Measurements from ENCODE around the gene CTNNA3.

CTNNA3 gene

DNA sequence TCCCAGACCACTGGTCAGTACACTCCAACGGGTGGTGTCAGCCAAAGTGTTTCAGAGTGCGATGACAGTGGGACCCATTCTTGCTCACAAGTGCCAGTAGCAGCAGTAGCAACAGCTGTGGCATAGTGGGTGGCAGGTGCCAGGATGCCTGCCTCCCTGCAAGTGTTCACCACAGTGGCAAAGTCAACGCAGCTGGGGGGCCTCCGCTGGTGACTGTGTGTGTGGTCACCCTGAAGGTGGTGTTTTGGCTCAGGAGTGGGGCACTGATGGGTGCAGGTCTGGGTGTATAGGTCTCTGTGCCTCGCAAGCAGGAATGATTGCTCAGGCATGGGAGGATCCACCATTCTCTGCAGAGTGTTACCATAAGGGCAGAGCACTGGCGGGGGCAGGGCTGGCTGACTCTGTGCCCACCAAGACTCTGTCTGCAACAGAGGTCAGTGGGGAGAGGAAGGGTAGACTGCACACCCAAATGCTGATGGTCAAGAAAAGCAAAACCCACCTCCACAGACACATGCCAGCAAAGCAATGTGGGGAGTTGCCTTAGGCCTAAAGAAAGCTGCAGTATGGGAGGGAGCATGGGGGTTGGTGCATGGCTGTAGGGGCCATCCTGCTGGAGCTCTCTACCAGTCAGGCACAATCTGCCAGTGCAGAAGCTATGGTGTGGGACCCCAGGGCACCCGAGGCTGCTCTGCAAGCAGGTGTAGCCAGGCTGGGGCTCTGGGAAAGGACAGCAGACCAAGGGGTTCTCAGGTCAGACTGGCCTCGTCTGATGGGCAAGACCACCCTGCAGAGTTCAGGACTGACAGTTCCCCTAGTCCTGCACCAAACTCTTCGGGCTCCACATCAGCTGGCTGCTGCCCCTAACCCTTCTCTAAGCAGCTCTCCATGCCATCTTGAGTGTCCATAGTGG, 368.1 kb downstream of the CTNNA3 start:
- no peak for DNase-seq (ENCODE audit: low read depth in 2 of 2)

DNA sequence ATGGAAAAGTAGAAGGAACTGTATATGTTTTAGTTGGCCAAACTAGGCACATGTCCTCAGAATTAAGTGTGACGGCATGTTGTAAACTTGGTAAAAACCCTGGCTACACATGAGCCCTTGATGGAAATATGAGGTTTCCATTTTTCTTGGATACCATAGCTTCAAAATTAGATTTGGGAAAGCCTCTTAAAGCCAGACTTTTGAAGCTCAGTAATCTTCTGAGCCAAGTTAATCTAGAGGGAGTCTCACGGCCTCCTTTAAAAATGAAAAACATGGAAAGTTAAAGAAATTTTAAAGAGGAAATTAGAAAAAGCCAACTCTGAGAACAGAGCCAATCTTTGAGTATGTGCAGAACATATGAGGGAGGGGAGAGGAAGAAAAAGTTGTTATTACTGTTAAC, 376.0 kb downstream of the CTNNA3 start:
- DNase-seq (ENCODE audit: low read depth in 2 of 2): no peak

DNA sequence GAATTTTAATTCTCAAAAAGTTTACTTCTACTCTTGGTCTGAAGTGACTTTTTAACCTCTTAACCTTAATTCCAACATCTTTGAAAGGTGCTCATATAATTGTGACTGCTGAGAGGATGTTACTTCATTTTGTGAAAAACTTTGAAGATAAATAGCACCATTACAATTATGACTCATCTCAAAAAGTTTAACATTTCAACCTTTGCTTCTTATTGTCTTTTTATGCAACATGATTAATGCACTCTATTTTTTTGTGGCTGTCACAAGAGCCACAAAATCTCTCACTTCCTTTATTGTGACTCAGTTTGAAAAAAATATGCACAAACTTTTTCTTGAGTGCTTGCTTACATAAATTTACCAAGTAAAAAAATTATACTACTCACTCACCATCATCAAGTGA, 387.1 kb downstream of the CTNNA3 start:
- DNase-seq (ENCODE audit: low read depth in 2 of 2): no peak

DNA sequence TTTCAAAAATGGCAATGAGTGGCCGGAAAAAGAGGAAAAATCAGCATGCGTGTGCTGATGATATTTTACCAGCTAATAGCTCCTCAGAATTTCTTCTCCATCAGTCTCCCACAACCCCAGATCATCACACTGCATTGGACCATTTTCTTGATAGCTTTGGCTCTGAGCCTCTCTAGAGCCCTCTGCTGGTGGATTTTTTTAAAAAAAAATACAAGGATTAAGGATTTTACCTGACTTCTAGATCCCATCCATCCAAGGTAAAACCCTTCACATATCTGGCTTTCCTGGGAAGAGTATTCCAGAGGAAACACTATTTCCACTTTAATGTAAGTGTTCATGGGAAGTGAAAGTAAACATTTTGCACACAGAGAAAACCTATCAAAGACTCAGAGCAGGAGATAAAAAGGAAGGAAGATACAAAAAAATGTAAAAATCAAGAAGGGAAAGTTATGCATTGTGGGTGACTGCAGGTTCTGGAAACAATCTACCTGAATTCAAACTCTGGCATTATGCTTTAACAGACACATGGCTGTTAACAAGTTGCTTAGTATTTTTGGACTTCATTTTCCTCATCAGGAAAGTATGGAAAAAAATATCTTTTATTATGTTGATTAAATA, 389.3 kb downstream of the CTNNA3 start:
- DNase-seq (ENCODE audit: low read depth in 2 of 2): no peak

DNA sequence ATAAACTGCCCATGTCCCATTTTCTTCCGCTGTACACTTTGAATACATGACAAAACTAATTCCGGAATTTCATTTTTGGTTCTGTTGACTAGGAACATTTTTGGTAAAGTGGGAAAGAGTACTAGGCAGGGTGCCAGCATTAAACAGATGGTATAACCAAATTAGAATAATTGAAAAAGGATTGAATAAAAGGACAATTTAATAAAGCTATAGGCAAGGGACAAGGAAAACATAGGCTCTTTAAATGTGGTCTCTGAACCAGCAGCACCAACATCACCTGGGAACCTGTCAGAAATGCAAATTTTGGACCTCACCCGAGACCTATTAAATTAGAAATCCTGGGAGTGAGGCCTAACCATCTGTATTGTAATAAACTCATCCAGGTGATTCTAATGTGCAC, 393.3 kb downstream of the CTNNA3 start:
- DNase-seq (ENCODE audit: low read depth in 2 of 2): no peak

DNA sequence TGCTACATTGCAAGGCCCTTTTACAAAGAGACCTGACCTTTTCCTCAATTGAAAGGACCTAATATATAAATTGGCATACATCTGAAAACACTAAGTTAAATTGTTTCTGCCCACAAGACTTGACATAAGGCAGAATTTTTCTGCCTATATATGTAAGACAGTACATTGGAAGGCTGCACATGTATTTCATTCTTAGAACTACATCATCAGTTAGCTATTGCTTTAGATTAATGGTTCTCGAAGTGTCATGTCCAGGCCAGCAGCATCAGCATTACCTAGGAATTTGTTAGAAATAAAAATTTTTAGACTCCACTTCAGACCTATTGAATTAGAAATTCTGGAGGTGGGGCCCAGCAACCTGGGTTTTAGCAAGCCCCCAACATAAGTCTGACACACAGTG, 396.2 kb downstream of the CTNNA3 start:
- DNase-seq (ENCODE audit: low read depth in 2 of 2): no peak

DNA sequence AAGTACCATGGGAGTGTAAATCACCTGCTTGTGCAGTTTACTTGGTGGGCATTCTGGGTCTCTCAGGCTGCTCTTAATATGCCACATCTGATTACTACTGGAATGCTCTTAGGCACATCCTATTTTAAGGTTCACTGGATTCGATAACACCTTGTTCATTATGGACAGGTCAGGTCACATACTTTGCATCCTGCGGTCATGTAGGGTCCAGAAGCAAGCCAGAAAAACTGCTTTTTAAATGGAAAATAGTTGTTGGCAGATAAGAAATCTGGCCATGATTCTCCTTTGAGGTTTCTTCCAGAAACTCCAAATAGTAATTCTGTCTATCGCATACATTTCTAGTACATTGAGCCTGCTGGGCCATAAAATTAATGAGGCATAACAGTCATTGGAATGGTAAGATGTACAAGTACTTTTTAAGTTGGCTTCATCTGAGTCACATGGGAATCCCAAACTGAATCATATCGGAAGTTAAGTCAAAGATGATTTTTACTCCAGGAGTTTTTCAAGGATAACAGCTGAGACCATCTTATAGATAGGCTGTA, 398.3 kb downstream of the CTNNA3 start:
- DNase-seq (ENCODE audit: low read depth in 2 of 2): no peak

DNA sequence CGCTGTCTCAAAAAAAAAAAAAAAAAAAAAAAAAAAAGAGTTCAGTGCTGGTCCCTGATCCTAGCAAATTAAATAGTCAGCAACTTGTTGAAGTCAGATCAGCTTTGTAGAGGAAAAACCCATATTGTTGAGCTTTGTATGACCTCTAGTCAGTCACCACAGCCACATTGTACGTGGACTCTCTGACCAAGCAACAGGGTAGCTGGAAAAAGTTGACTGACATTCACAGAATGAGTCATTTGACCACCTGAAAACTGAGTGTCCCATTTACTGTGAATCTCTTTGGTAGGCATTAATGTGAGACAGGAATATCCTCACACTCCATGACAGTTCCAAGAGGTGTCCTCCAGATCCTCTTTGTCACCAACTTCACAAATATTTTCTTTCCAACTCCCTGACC, 399.1 kb downstream of the CTNNA3 start:
- no peak for DNase-seq (ENCODE audit: low read depth in 2 of 2)

DNA sequence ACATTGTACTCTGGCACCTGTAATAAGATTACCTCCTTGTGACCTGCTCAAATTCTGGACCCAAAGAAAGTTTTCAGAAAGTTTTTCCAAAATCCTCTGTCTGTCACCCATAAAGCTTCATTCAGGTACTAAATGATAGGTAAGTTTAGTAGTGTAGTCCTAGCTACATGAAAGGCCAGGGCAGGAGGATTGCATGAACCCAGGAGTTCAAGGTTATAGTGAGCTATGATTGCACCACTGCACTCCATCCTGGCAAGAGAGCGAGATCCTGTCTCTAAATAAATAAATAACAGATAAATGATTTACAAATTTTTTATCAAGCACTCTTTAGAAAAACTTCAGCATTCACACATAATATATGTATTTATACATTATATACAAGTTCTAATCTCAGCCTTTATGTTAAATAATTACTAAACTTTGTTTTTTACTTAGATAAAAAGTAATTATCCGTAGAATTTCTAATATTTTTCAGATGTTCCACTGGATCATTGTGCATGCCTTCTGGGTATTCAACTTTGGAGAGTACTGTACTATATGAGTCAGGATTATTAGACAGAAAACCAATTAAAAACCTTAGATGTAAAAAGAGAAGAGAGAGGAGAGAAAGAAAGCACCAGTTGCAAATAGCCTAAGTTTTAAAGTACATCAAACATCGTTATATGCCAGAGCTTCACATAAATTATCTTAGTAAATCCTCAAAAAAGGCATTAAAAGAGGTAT, 407.1 kb downstream of the CTNNA3 start:
- DNase-seq (ENCODE audit: low read depth in 2 of 2): no peak

DNA sequence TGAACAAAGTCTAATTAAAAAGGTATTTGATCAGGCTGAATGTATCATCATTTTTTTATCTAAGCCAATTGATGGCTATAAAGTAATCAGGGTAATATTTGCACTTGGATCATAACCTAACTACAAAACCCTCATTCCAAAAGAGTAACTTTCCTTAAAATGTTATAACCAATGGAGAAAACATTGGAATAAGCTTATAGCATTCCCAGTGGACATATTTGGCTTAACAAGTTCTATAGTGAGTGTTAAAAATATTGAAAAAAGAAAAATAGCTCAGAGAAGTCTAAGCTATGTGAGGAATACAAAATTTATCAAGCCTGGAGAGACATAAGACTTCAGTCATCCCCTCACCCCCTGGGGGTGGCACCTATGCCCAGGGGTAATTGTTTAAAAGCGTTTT, 411.4 kb downstream of the CTNNA3 start:
- no peak for DNase-seq (ENCODE audit: low read depth in 2 of 2)

DNA sequence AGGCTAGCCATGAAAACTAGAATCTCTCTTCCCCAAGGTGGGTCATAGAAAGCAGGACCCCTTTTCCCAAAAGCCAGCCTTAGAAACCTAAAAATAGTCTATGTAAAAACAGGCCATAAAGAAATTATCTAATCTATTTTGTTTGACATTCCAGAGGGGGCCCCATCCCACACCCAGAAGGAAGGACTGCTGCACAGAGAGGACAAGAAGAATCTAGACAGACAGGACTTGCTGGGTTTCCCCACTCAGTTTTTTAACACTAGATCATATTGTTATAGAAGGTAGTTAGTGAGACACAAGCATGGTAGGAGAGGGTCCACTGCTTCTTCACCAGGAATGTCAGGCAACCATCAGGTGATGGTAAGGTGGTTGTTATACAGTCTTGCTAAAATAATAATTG, 413.1 kb downstream of the CTNNA3 start:
- no peak for DNase-seq (ENCODE audit: low read depth in 2 of 2)

DNA sequence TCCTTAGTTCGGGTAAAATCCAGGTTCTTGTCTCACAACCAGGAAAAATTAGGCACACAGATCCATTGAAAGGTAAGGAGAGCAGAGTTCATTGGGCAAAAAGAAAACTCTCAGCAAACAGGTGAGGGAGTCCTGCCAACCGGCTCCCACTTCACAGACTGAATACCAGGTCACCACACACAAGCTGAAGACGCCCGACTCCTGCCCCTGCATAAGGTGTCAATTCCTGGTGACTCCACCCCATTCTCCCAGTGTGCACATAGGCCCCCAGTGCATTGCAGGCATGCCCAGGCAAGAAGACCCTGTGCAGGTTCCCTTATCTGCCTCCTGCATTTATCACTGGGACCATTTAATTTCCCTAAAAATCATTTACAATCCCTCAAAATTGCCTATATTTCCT, 415.6 kb downstream of the CTNNA3 start:
- DNase-seq (ENCODE audit: low read depth in 2 of 2): no peak

DNA sequence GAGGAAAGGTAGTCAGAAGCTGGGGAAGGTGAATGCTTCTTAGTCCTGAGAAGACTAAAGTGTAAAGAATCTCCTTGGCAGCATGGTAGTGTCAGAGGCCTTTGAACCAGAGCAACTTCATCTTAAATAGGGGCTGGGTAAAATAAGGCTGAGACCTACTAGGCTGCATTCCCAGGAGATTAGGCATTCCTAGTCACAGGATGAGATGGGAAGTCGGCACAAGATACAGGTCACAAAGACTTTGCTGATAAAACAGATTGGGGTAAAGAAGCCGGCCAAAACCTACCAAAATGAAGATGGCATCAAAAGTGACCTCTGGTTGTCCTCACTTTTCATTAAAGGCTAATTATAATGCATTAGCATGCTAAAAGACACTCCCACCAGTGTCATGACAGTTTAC, 418.6 kb downstream of the CTNNA3 start:
- no peak for DNase-seq (ENCODE audit: low read depth in 2 of 2)

DNA sequence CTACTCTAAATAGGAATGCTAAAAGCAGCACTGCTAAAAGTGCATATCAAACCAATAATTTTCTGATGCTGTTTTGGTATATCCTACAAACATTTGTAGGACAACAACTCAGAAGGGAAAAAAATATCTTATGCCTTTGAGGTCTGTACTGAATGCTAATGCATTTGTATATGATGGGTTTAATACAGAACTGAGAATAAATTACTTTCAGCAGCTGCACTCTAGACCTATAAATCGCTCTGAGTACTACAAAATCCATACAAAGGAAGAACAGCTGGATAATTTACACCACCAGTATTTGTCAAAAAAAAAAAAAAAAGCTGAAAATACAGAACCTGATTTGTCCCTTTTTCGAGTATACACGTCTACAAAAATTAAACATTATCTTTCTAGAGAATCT, 426.2 kb downstream of the CTNNA3 start:
- no peak for DNase-seq (ENCODE audit: low read depth in 2 of 2)

DNA sequence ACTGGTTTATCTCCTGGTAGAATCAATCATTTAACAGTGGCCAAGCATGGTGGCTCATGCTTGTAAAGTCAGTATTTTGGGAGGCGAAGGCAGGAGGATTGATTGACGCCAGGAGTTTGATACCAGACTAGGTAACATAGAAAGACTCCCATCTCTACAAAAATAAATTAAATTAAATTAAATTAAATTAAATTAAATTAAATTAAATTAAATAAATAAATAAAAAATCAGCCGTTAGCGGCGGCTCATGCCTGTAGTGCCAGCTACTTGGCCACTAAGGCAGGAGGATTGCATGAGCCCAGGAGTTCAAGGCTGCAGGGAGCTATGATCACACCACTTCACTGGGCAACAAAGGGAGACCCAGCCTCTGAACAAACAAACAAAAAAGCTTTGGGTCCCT, 427.8 kb downstream of the CTNNA3 start:
- DNase-seq (ENCODE audit: low read depth in 2 of 2): no peak

DNA sequence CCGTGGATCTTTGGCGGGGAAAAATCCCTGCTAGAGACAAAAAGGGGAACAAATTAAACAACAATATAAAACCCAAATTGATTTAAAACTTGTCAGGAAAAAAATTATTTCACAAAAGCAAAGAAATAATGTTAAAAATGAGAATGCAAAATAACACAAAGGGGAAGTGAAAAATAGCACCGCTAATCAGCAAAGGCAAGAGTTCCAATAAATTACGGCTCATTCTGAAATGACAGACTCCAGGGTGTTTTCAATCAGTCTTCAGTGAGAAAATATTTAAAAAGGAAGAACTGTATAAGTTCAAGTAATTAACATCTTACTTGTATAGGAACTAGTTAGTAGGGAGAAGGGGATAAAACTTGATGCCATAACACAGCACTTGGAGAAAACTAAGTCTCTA, 433.3 kb downstream of the CTNNA3 start:
- no peak for DNase-seq (ENCODE audit: low read depth in 2 of 2)

DNA sequence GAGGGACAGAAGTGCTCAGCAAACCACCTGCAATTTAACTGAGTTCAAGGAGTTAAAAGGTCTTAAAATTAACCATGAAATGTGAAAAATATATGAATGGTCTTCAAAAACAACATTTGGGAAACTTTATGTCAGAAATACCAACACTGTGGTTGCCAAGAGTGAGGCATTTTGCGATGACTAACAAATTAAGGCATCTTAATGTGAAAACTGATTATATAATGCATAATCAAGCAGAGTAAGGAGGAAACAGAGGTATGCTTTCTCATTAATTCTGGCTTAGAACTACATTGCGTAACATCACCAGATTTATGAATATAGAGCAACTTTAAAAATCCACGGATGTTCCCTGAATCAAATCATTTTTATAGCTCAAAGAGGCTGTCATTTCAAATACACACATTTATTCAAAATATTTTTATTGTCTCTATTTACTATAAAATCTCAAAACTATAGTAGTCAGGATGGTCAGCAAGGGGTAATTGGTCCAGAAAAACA, 434.6 kb downstream of the CTNNA3 start:
- no peak for DNase-seq (ENCODE audit: low read depth in 2 of 2)

DNA sequence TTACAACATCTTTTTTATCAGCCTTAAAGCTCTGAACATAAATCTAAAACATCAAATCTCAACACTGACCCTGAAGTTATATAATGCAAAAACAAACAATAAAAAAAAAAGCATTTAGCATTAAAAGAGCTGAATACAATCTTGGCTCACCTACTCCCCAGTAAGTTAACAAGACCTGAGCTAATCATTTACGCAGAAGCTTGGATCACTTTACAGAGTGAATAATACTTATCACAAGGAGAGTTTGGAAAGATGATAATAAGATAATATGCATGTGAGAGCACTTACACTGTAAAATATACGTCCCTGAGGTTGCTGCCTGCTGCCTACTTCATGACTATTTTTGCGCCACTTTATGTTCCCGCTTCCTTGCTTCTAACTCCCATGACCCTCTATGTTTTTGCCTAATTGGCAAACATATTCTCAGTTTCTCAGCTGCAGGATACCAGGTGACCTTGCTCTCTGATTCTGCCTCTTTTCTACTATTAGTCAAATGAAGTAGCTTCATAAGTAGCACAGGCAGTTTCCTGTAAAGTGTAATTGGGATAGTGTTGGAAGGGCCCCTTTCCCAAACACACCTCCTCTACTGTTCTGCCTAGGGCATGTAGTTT, 436.6 kb downstream of the CTNNA3 start:
- DNase-seq (ENCODE audit: low read depth in 2 of 2): no peak

DNA sequence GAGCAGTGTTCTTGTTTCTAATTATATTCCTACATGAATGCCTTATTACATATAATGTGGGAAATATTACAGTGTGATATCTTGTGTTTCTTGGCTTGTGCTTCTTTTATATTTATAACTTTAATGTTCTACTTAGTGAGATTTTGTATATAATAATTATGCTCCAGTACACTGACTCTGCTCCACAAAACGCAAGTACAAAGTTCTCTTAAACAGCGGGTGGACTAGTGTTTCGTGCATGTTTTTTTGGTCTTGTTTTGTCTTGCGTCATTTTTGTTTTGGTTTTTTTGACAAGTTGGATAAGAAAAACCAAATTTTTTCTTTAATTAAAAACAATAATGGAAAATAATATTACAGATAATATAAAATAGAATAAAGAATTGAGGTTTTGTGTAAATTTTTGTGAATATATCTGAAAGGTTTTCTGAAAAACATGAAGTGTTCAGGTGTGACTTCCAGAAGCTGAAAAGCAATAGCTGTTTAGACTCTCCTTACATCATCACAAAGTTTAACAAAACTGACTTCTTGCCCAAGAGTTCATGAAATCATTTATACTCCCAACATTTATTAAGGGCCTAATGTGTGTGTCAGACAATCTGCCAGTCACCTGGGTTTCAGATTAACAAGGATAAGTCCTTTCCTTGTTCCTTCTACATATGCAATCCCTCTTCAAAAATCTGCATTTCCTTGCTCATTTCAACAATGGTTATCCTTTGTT, 438.4 kb downstream of the CTNNA3 start:
- no peak for DNase-seq (ENCODE audit: low read depth in 2 of 2)

DNA sequence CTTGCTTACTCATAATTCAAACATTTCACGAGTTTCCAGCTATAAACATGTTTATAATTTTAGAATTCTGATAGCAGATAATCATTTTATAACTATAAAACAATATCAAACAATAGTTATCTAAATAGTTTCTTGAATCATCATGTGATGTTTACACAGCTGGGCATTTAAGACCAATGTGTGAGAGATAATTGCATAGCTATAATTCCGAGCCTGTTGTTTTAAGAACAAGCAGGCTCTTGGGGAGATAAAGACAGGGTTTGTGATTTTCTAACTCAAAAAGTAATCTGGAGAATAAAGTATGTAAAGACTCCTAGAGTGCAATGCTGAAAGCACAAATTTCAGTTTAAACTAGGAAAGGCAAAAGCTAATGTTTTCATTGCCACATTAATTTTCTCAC, 439.0 kb downstream of the CTNNA3 start:
- no peak for DNase-seq (ENCODE audit: low read depth in 2 of 2)

DNA sequence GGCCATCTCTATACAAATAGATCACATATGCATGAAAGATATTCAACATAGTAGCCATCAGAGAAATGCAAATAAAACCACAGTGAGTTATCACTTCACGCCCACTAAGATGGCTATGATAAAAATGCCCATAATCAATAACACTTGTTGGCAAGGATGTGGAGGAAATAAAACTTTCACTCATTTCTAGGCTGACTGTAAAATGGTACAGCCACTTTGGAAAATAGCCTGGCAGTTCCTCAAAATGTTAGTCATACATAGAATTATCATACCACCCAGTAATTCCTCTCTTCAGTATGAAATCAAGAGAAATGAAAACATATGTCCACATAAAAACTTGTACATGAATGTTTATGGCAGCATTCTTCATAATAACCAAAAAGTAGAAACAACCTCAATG, 445.3 kb downstream of the CTNNA3 start:
- no peak for DNase-seq (ENCODE audit: low read depth in 2 of 2)

Measured in stimulated activated CD8-positive, alpha-beta memory T cell treated with anti-CD3 and anti-CD28 coated beads, Interleukin-7, amount 100 ng/mL, for 1 hour (primary cell).